GM23248 (cell line): ENCODE results near the gene SOX13.

Source experiments
- EZH2 ChIP-seq: fragments of 200-600 bp; sonication (generic); IDR thresholded peaks from 2 replicates; pipeline ENCODE4 v1.6.1; 2018; ENCODE audit warnings: antibody characterized with exemption, mild to moderate bottlenecking; ENCODE audit not compliant: insufficient read depth, poor library complexity, severe bottlenecking
- EZH2phosphoT487 ChIP-seq: fragments of 200-600 bp; sonication (generic); IDR thresholded peaks from 2 replicates; pipeline ENCODE4 v1.6.1; 2018; ENCODE audit warnings: antibody characterized with exemption, moderate library complexity, mild to moderate bottlenecking, low read depth; ENCODE audit not compliant: insufficient read depth

GRCh38 chr1:204171751-204172178 is 98.8 kb downstream of the SOX13 start:
- TF ChIP-seq EZH2 (no peak), EZH2phosphoT487 (peak; percentile 53; the same call in 1 of the 2 replicates)
